SW480 (cell line): ENCODE data around the gene ATP6V0E1.
A peak's percentile ranks its signal among the peaks of the same experiment; 100 is the strongest.

Experiments
- DNase-seq: peaks from one replicate; pipeline ENCODE4 v3.0.0-alpha.2; 2016; ENCODE audit warnings: low spot score

ATP6V0E1 gene

GRCh38 chr5:172983542-172984243 is at the start of gene ATP6V0E1:
Gene ATP6V0E1, plus strand, starts transcription at chr5:172983771. Its CDS starts 90 bp downstream, at chr5:172983861.
- peak; percentile 90 for DNase-seq

- no peak for DNase-seq
Measured at GRCh38 chr5:172935096-172935495, 48.5 kb upstream of the ATP6V0E1 start.

- no peak for DNase-seq
Measured at GRCh38 chr5:172936401-172936800, 47.2 kb upstream of the ATP6V0E1 start.

GRCh38 chr5:172939071-172939470 is 44.5 kb upstream of the ATP6V0E1 start:
- peak; percentile 38 for DNase-seq

- no peak for DNase-seq
Measured at GRCh38 chr5:172939611-172940267, 43.8 kb upstream of the ATP6V0E1 start.

- DNase-seq: no peak
Measured at GRCh38 chr5:172940268-172941066, 43.1 kb upstream of the ATP6V0E1 start.

- no peak for DNase-seq
Measured at GRCh38 chr5:172941067-172941516, 42.5 kb upstream of the ATP6V0E1 start.

- no peak for DNase-seq
Measured at GRCh38 chr5:172942556-172942955, 41.0 kb upstream of the ATP6V0E1 start.

- no peak for DNase-seq
Measured at GRCh38 chr5:172943283-172943841, 40.2 kb upstream of the ATP6V0E1 start.

- DNase-seq: no peak
Measured at GRCh38 chr5:172943906-172944305, 39.7 kb upstream of the ATP6V0E1 start.

GRCh38 chr5:172944741-172945140 is 38.8 kb upstream of the ATP6V0E1 start:
- no peak for DNase-seq

GRCh38 chr5:172945151-172945550 is 38.4 kb upstream of the ATP6V0E1 start:
- DNase-seq: no peak

GRCh38 chr5:172946146-172946545 is 37.4 kb upstream of the ATP6V0E1 start:
- no peak for DNase-seq

- DNase-seq: no peak
Measured at GRCh38 chr5:172949426-172949825, 34.1 kb upstream of the ATP6V0E1 start.

- DNase-seq: no peak
Measured at GRCh38 chr5:172950176-172950965, 33.2 kb upstream of the ATP6V0E1 start.

GRCh38 chr5:172951371-172952033 is 32.1 kb upstream of the ATP6V0E1 start:
- no peak for DNase-seq

- DNase-seq: peak; percentile 54
Measured at GRCh38 chr5:172952034-172952511, 31.5 kb upstream of the ATP6V0E1 start.

- peak; percentile 27 for DNase-seq
Measured at GRCh38 chr5:172953776-172954675, 29.5 kb upstream of the ATP6V0E1 start.

- no peak for DNase-seq
Measured at GRCh38 chr5:172954751-172955159, 28.8 kb upstream of the ATP6V0E1 start.

GRCh38 chr5:172956228-172956627 is 27.3 kb upstream of the ATP6V0E1 start:
- no peak for DNase-seq
